Left lung (tissue), 10 donors: ENCODE data around the gene SIRT2. TPM values are rescaled to one million over a fixed set of nuclear protein-coding genes. Genes with fewer than 3 reads are reported as not detected.
A peak's percentile ranks its signal among the peaks of the same experiment; 100 is the strongest.
"Not testable (repeated sequence)": the region's sequence is repeated elsewhere in the genome, so short reads cannot be mapped to it uniquely, and the experiment has no call there.

Experiments used
- ATAC-seq: fragments of 200-7000 bp; cut with Tn5 transposase; one replicate; pipeline ENCODE4 v1.9.1; 2020; ENCODE audit warnings: moderate library complexity
- DNase-seq, 4 donors: peaks; one replicate each; pipeline ENCODE4 v3.0.0-alpha.2; 2013 to 2020
- H3K27ac ChIP-seq, 2 donors: fragments of 200-600 bp; sonication (generic) in 1 of 2; one replicate each; pipeline versions ENCODE4 v1.5.0 to v1.8.0; 2020 to 2021
- H3K27me3 ChIP-seq, 2 donors: fragments of 200-600 bp; sonication (generic) in 1 of 2; one replicate each; pipeline versions ENCODE4 v1.5.0 to v1.8.0; 2020 to 2021
- H3K36me3 ChIP-seq, 2 donors: fragments of 200-600 bp; sonication (generic) in 1 of 2; one replicate each; pipeline versions ENCODE4 v1.5.0 to v1.8.0; 2020 to 2021
- H3K4me1 ChIP-seq, 2 donors: fragments of 200-600 bp; one replicate each; pipeline ENCODE4 v1.8.0; 2021
- H3K4me3 ChIP-seq, 2 donors: fragments of 200-600 bp; sonication (generic) in 1 of 2; one replicate each; pipeline versions ENCODE4 v1.5.0 to v1.8.0; 2020 to 2021; ENCODE audit warnings: mild to moderate bottlenecking in 1 of 2
- H3K9me3 ChIP-seq, 2 donors: fragments of 200-600 bp; sonication (generic) in 1 of 2; one replicate each; pipeline versions ENCODE4 v1.5.0 to v1.8.0; 2020 to 2021
- intact Hi-C, 2 donors: fragments of 100-400 bp; cut with DNase I; formaldehyde crosslinking; loops; one replicate each; pipeline versions ENCODE4 v1.11.2 to v1.14.2; 2022
- polyA plus RNA-seq, 6 donors: library from polyadenylated mRNA; unstranded; fragments of 120-200 nt; gene quantifications; one replicate each; pipeline ENCODE4 v1.2.1, GENCODE V29; 2013; ENCODE audit not compliant: insufficient read length in 6 of 6
- total RNA-seq, 2 donors: library from RNA; stranded (reverse); fragmentation: NEBNext Ultra II Directional; extraction: Animal tissue kit (Norgen Biotek cat#: 25700); gene quantifications; one replicate each; pipeline ENCODE4 v1.2.1, GENCODE V29; 2021
- TF ChIP-seq, protein P1 (sequence below), 2 donors: fragments of 200-600 bp; sonication (generic) in 1 of 2; IDR thresholded peaks; one replicate each; pipeline versions ENCODE4 v1.5.0 to v1.8.0; 2021; ENCODE audit warnings: antibody characterized with exemption in 2 of 2
- donor health status: DM: no; HTN: yes; CAD: no.
- donor health status: DM: no; HTN: no; CAD: no.

Gene SIRT2
- total and polyA plus RNA-seq, 8 donors: 49.2 to 56.1 (median 52.6) TPM

DNA sequence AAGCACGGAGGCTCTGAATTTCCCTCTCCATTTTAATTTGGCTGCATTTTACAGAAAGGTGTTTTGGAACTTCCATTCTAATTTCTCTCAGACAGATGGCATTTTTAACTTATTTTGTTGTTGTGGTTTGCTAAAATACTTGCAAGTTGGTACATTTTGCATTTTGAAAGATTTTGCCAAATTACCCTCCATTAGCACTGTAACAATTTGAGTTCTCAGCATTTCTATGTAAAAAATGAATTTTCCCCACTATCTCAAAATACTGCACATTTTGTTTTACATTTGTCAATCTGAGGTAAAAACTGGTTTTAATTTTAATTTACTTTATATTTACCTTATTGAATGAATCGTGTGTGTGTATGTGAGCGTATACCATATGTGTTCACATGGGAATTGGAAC, 42.6 kb downstream of the SIRT2 start:
- DNase-seq (no peak), ATAC-seq (no peak)
- no peak overlapping the region for H3K4me3 ChIP-seq
- TF ChIP-seq, protein P1, sequence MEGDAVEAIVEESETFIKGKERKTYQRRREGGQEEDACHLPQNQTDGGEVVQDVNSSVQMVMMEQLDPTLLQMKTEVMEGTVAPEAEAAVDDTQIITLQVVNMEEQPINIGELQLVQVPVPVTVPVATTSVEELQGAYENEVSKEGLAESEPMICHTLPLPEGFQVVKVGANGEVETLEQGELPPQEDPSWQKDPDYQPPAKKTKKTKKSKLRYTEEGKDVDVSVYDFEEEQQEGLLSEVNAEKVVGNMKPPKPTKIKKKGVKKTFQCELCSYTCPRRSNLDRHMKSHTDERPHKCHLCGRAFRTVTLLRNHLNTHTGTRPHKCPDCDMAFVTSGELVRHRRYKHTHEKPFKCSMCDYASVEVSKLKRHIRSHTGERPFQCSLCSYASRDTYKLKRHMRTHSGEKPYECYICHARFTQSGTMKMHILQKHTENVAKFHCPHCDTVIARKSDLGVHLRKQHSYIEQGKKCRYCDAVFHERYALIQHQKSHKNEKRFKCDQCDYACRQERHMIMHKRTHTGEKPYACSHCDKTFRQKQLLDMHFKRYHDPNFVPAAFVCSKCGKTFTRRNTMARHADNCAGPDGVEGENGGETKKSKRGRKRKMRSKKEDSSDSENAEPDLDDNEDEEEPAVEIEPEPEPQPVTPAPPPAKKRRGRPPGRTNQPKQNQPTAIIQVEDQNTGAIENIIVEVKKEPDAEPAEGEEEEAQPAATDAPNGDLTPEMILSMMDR (IDR thresholded peaks at IDR 0.05): no peak
- no peak overlapping the region for H3K27ac ChIP-seq
- no peaks in the 10 kb centered on the region for H3K36me3 ChIP-seq
- H3K4me1 ChIP-seq: peaks cover 0 to 12% of the 10 kb centered on the region in 2 donors
- H3K9me3 ChIP-seq: no peaks in the 10 kb centered on the region
- no peaks in the 10 kb centered on the region for H3K27me3 ChIP-seq
- intact Hi-C loops: no loop called here

DNA sequence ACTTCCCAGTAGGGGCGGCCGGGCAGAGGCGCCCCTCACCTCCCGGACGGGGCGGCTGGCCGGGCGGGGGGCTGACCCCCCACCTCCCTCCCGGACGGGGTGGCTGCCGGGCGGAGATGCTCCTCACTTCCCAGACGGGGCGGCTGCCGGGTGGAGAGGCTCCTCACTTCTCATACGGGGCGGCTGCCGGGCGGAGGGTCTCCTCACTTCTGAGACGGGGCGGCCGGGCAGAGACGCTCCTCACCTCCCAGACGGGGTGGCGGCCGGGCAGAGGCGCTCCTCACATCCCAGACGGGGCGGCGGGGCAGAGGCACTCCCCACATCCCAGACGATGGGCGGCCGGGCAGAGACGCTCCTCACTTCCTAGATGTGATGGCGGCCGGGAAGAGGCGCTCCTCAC, 43.7 kb downstream of the SIRT2 start:
- H3K4me3 ChIP-seq, H3K27me3 ChIP-seq, ATAC-seq, intact Hi-C loops, H3K36me3 ChIP-seq, H3K27ac ChIP-seq, DNase-seq, H3K9me3 ChIP-seq: not testable (repeated sequence)
- peaks cover 0 to 18% of the 10 kb centered on the region in 2 donors for H3K4me1 ChIP-seq

DNA sequence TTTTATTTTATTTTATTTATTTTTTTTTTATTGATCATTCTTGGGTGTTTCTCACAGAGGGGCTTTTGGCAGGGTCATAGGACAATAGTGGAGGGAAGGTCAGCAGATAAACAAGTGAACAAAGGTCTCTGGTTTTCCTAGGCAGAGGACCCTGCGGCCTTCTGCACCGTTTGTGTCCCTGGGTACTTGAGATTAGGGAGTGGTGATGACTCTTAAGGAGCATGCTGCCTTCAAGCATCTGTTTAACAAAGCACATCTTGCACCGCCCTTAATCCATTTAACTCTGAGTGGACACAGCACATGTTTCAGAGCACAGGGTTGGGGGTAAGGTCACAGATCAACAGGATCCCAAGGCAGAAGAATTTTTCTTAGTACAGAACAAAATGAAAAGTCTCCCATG, 44.5 kb downstream of the SIRT2 start:
- ATAC-seq, H3K4me3 ChIP-seq, intact Hi-C loops: not testable (repeated sequence)

DNA sequence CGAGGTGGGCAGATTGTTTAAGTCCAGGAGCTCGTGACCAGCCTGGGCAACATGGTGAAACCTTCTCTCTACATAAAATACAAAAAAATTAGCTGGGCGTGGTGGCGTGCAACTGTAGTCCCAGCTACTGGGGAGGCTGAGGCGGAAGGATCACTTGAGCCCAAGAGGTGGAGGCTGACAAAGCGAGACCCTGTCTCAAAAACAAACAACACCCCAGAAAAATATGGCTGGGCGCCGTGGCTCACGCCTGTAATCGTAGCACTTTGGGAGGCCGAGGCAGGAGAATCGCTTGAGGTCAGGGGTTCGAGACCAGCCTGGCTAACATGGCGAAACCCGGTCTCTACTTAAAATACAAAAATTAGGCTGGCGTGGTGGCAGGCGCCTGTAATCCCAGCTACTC, 46.2 kb downstream of the SIRT2 start:
- no peaks in the 10 kb centered on the region for H3K27me3 ChIP-seq
- no peak for DNase-seq
- TF ChIP-seq, protein P1 (IDR thresholded peaks at IDR 0.05): no peak
- peak overlapping the region in 1 of 2 donors; percentile 100 for H3K27ac ChIP-seq
- peaks cover 8 to 24% of the 10 kb centered on the region in 2 donors for H3K4me1 ChIP-seq
- ATAC-seq: no peak
- intact Hi-C loops: no loop called here
- H3K9me3 ChIP-seq: no peaks in the 10 kb centered on the region
- H3K36me3 ChIP-seq: no peaks in the 10 kb centered on the region
- peak overlapping the region; percentile 70 to 71 for H3K4me3 ChIP-seq

More for the DNA sequence above, 44.5 kb downstream of the SIRT2 start:
- H3K9me3 ChIP-seq, H3K27ac ChIP-seq, H3K36me3 ChIP-seq, H3K27me3 ChIP-seq, DNase-seq: not testable (repeated sequence)
- H3K4me1 ChIP-seq: peaks cover 0 to 18% of the 10 kb centered on the region in 2 donors

DNA sequence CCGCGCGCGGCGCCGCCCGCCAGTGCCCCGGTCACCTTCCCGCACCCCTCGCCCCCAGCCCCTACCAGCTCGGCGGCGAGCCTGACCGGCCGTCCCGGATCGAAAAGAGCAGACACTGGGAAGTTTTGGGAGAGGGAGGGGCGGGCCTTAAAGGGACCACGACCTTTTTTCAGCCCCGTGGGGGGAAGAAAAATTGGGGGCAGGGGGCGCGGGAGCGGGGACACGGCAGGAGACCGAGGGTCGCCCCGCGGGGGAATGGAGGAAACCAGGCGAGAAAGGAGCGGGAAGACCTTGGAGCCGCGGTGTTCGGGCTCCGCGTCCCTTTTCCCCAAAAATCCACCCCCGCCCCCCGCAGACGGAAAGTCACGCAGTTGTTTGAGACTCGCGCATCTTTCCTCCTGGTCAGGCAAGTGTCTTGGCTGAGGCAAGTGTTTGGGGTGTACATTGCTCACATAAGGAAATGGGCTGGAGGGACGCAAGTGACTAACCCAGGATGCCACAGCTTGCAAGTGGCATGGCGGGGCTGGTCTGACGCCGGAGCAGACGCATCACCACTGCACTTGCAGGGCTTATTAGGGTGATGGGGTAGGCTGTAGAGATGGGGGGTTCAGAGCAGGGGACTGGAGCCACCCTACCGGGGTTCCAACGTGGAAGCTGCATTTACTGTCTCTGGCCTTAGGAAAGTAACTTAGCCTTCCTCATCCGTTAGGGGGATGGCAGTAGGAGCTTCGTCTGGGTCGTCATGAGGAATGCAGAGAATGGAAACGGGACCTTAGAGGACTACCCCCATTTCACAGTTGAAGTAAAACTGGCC, 47.0 kb downstream of the SIRT2 start:
- ATAC-seq (no peak), DNase-seq (peak in 3 of 4 donors; percentile 33 to 83 (median 74))
- TF ChIP-seq, protein P1 (IDR thresholded peaks at IDR 0.05): no peak
- Histone ChIP-seq H3K4me3 (peak overlapping the region; percentile 70 to 71), H3K27ac (peak overlapping the region; percentile 99 to 100), H3K4me1 (peaks cover 16 to 32% of the 10 kb centered on the region in 2 donors), H3K36me3 (peaks cover 0 to 5% of the 10 kb centered on the region in 2 donors), H3K27me3 (no peaks in the 10 kb centered on the region), H3K9me3 (no peaks in the 10 kb centered on the region)
- intact Hi-C loops: no loop called here

DNA sequence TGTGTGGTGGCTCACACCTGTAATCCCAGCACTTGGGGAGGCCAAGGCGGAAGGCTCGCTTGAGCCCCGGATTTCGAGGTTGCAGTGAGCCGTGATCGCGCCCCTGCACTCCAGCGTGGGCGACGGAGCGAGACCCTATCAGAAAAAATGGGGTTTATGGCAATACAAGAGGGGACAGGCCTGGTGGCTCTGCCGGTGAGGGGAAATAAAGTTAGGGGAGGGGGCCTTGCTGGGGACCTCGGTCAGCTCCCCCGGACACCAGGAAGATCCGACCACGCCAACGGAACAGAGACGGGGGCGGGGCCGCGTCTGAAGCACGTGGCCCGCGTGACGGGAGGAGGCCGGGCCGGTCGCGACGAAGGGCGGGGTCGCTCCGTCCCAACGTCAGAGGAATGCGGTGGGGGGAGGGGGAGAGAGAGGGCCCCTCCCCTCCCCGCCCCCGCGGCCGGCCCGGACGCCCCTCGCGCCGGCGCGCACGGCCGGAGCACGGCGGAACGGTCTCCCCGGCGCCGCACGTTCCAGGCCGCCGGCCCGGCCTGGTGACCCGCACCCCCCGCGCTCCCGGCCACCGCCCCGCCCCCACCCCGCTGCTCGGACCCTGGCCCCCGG, 47.7 kb downstream of the SIRT2 start:
- H3K27me3 ChIP-seq: no peaks in the 10 kb centered on the region
- ATAC-seq (peak; percentile 62), DNase-seq (peak; percentile 94 to 98 (median 96))
- TF ChIP-seq, protein P1 (IDR thresholded peaks at IDR 0.05): no peak
- no peaks in the 10 kb centered on the region for H3K9me3 ChIP-seq
- peaks cover 20 to 39% of the 10 kb centered on the region in 2 donors for H3K4me1 ChIP-seq
- H3K36me3 ChIP-seq: peaks cover 4 to 12% of the 10 kb centered on the region in 2 donors
- peak overlapping the region; percentile 70 to 71 for H3K4me3 ChIP-seq
- H3K27ac ChIP-seq: peak overlapping the region; percentile 99 to 100
- intact Hi-C loops: no loop called here
